ENCODE data around the gene CELSR1.
"Not testable (repeated sequence)": the region's sequence is repeated elsewhere in the genome, so short reads cannot be mapped to it uniquely, and the experiment has no call there.

Gene CELSR1

GRCh38 chr22:46397514-46397913 lies 139.9 kb downstream of the CELSR1 start:
- H3K27ac ChIP-seq (ENCODE audit: low read depth, low read length), result no peak overlapping the region
- H4K8ac ChIP-seq (ENCODE audit: low read depth, low read length), result no peak overlapping the region
- H3K79me2 ChIP-seq (ENCODE audit: control insufficient read depth, insufficient read depth, low read length, poor library complexity), result no peaks in the 10 kb centered on the region
- H2BK12ac ChIP-seq (ENCODE audit: low read length), result no peak overlapping the region
- no peak overlapping the region for H2BK120ac ChIP-seq (ENCODE audit: insufficient read depth, low read length, poor library complexity)
- no peak overlapping the region for H2AK5ac ChIP-seq (ENCODE audit: low read length)
- no peak overlapping the region for H2BK5ac ChIP-seq (ENCODE audit: low read depth, low read length, poor library complexity)
- H3K4me2 ChIP-seq (ENCODE audit: low read length), result no peak overlapping the region
- peaks cover 23 to 30% of the 10 kb centered on the region in 2 experiments for H3K36me3 ChIP-seq (ENCODE audit: control insufficient read depth in 1 of 2, insufficient read depth in 2 of 2, low read length in 2 of 2)
- H3K23ac ChIP-seq (ENCODE audit: low read length), result no peak overlapping the region
- no peak overlapping the region for H3K4me3 ChIP-seq (ENCODE audit: low read depth, low read length)
- no peak overlapping the region for H4K91ac ChIP-seq (ENCODE audit: low read depth, low read length)
- no peak overlapping the region for H2AFZ ChIP-seq (ENCODE audit: insufficient read depth, low read length, poor library complexity)
- no CpG with 5 or more reads among the region's 18 CpGs for WGBS (ENCODE audit: extremely low coverage, insufficient coverage, insufficient read length)
- H3K4me1 ChIP-seq (ENCODE audit: control insufficient read depth in 1 of 2, insufficient read depth in 2 of 2, low read length in 2 of 2), result no peaks in the 10 kb centered on the region
- no peak overlapping the region for H3K14ac ChIP-seq (ENCODE audit: low read length)
- no peak overlapping the region for H3K4ac ChIP-seq (ENCODE audit: low read depth, low read length)
- H3K79me1 ChIP-seq (ENCODE audit: low read length), result no peaks in the 10 kb centered on the region
- H3K18ac ChIP-seq (ENCODE audit: low read length), result no peak overlapping the region
- peaks cover 3% of the 10 kb centered on the region for H3K9me3 ChIP-seq (ENCODE audit: insufficient read depth, low read depth, low read length)
- no peak for DNase-seq
- no peaks in the 10 kb centered on the region for H3K27me3 ChIP-seq (ENCODE audit: insufficient read depth, low read length)
- no peak overlapping the region for H4K12ac ChIP-seq (ENCODE audit: low read depth, low read length)
- no peak overlapping the region for H3K9ac ChIP-seq (ENCODE audit: low read length)

- H3K27me3 ChIP-seq (ENCODE audit: insufficient read depth, low read length); H4K91ac ChIP-seq (ENCODE audit: low read depth, low read length); H3K4me1 ChIP-seq (ENCODE audit: control insufficient read depth in 1 of 2, insufficient read depth in 2 of 2, low read length in 2 of 2); H2AFZ ChIP-seq (ENCODE audit: insufficient read depth, low read length, poor library complexity); H2BK120ac ChIP-seq (ENCODE audit: insufficient read depth, low read length, poor library complexity); DNase-seq; H4K8ac ChIP-seq (ENCODE audit: low read depth, low read length); H3K79me2 ChIP-seq (ENCODE audit: control insufficient read depth, insufficient read depth, low read length, poor library complexity); H2BK5ac ChIP-seq (ENCODE audit: low read depth, low read length, poor library complexity); H3K9me3 ChIP-seq (ENCODE audit: insufficient read depth, low read depth, low read length); H3K27ac ChIP-seq (ENCODE audit: low read depth, low read length); H3K18ac ChIP-seq (ENCODE audit: low read length); H3K23ac ChIP-seq (ENCODE audit: low read length); H4K12ac ChIP-seq (ENCODE audit: low read depth, low read length); H3K4me2 ChIP-seq (ENCODE audit: low read length); H3K4me3 ChIP-seq (ENCODE audit: low read depth, low read length); H2AK5ac ChIP-seq (ENCODE audit: low read length); H3K79me1 ChIP-seq (ENCODE audit: low read length); H3K9ac ChIP-seq (ENCODE audit: low read length); H3K14ac ChIP-seq (ENCODE audit: low read length); H3K4ac ChIP-seq (ENCODE audit: low read depth, low read length); H2BK12ac ChIP-seq (ENCODE audit: low read length): not testable (repeated sequence)
- no CpG with 5 or more reads among the region's 5 CpGs for WGBS (ENCODE audit: extremely low coverage, insufficient coverage, insufficient read length)
- peaks cover 25 to 30% of the 10 kb centered on the region in 2 experiments for H3K36me3 ChIP-seq (ENCODE audit: control insufficient read depth in 1 of 2, insufficient read depth in 2 of 2, low read length in 2 of 2)
Observed at GRCh38 chr22:46397049-46397448, 140.4 kb downstream of the CELSR1 start.

GRCh38 chr22:46395145-46395544 lies 142.3 kb downstream of the CELSR1 start:
- Histone ChIP-seq H3K4me3 (ENCODE audit: low read depth, low read length) (no peak overlapping the region), H4K91ac (ENCODE audit: low read depth, low read length) (no peak overlapping the region), H3K14ac (ENCODE audit: low read length) (no peak overlapping the region), H3K18ac (ENCODE audit: low read length) (no peak overlapping the region), H2BK120ac (ENCODE audit: insufficient read depth, low read length, poor library complexity) (no peak overlapping the region), H3K4me1 (ENCODE audit: control insufficient read depth in 1 of 2, insufficient read depth in 2 of 2, low read length in 2 of 2) (peaks cover 4 to 9% of the 10 kb centered on the region in 2 experiments), H3K4me2 (ENCODE audit: low read length) (no peak overlapping the region), H3K9ac (ENCODE audit: low read length) (no peak overlapping the region), H3K23ac (ENCODE audit: low read length) (no peak overlapping the region), H2AFZ (ENCODE audit: insufficient read depth, low read length, poor library complexity) (no peak overlapping the region), H3K79me2 (ENCODE audit: control insufficient read depth, insufficient read depth, low read length, poor library complexity) (no peaks in the 10 kb centered on the region), H2AK5ac (ENCODE audit: low read length) (no peak overlapping the region), H3K27ac (ENCODE audit: low read depth, low read length) (no peak overlapping the region), H4K8ac (ENCODE audit: low read depth, low read length) (no peak overlapping the region), H3K79me1 (ENCODE audit: low read length) (no peaks in the 10 kb centered on the region), H3K4ac (ENCODE audit: low read depth, low read length) (no peak overlapping the region), H4K12ac (ENCODE audit: low read depth, low read length) (no peak overlapping the region), H3K36me3 (ENCODE audit: control insufficient read depth in 1 of 2, insufficient read depth in 2 of 2, low read length in 2 of 2) (peaks cover 25 to 33% of the 10 kb centered on the region in 2 experiments), H2BK5ac (ENCODE audit: low read depth, low read length, poor library complexity) (no peak overlapping the region), H2BK12ac (ENCODE audit: low read length) (no peak overlapping the region), H3K27me3 (ENCODE audit: insufficient read depth, low read length) (no peaks in the 10 kb centered on the region), H3K9me3 (ENCODE audit: insufficient read depth, low read depth, low read length) (peaks cover 3% of the 10 kb centered on the region)
- no peak for DNase-seq
- WGBS (ENCODE audit: extremely low coverage, insufficient coverage, insufficient read length), result no CpG with 5 or more reads among the region's 13 CpGs

- no peak overlapping the region for H4K91ac ChIP-seq (ENCODE audit: low read depth, low read length)
- H3K18ac ChIP-seq (ENCODE audit: low read length), result no peak overlapping the region
- H3K36me3 ChIP-seq (ENCODE audit: control insufficient read depth in 1 of 2, insufficient read depth in 2 of 2, low read length in 2 of 2), result peaks cover 23 to 33% of the 10 kb centered on the region in 2 experiments
- no peak overlapping the region for H3K9ac ChIP-seq (ENCODE audit: low read length)
- DNase-seq, result no peak
- no peaks in the 10 kb centered on the region for H3K27me3 ChIP-seq (ENCODE audit: insufficient read depth, low read length)
- no peaks in the 10 kb centered on the region for H3K79me2 ChIP-seq (ENCODE audit: control insufficient read depth, insufficient read depth, low read length, poor library complexity)
- H2AFZ ChIP-seq (ENCODE audit: insufficient read depth, low read length, poor library complexity), result no peak overlapping the region
- no peak overlapping the region for H3K27ac ChIP-seq (ENCODE audit: low read depth, low read length)
- no peak overlapping the region for H2BK5ac ChIP-seq (ENCODE audit: low read depth, low read length, poor library complexity)
- no peak overlapping the region for H3K4me3 ChIP-seq (ENCODE audit: low read depth, low read length)
- no peak overlapping the region for H2BK120ac ChIP-seq (ENCODE audit: insufficient read depth, low read length, poor library complexity)
- no peak overlapping the region for H4K8ac ChIP-seq (ENCODE audit: low read depth, low read length)
- H2AK5ac ChIP-seq (ENCODE audit: low read length), result no peak overlapping the region
- H4K12ac ChIP-seq (ENCODE audit: low read depth, low read length), result no peak overlapping the region
- H3K14ac ChIP-seq (ENCODE audit: low read length), result no peak overlapping the region
- no peak overlapping the region for H3K4me2 ChIP-seq (ENCODE audit: low read length)
- H3K23ac ChIP-seq (ENCODE audit: low read length), result no peak overlapping the region
- H3K79me1 ChIP-seq (ENCODE audit: low read length), result no peaks in the 10 kb centered on the region
- H3K4me1 ChIP-seq (ENCODE audit: control insufficient read depth in 1 of 2, insufficient read depth in 2 of 2, low read length in 2 of 2), result peaks cover 4 to 10% of the 10 kb centered on the region in 2 experiments
- H3K9me3 ChIP-seq (ENCODE audit: insufficient read depth, low read depth, low read length), result peaks cover 3% of the 10 kb centered on the region
- no CpG with 5 or more reads among the region's 14 CpGs for WGBS (ENCODE audit: extremely low coverage, insufficient coverage, insufficient read length)
- H3K4ac ChIP-seq (ENCODE audit: low read depth, low read length), result no peak overlapping the region
- H2BK12ac ChIP-seq (ENCODE audit: low read length), result no peak overlapping the region
Observed at GRCh38 chr22:46394622-46395021, 142.8 kb downstream of the CELSR1 start.

Data from trophoblast cell (in vitro differentiated cells and primary cell).